H1 (cell line): ENCODE data around the gene ACTR5.

Source experiments
- BCL11A ChIP-seq, 2 experiments: IDR thresholded peaks; one replicate each; pipeline ENCODE4 v1.6.1; 2011; ENCODE audit warnings: low read depth in 2 of 2, low read length in 2 of 2, mild to moderate bottlenecking in 2 of 2
- EZH2 ChIP-seq: fragments of 200-600 bp; sonication (generic); IDR thresholded peaks from 2 replicates; pipeline ENCODE4 v1.7.1; 2012; ENCODE audit warnings: low read depth, mild to moderate bottlenecking, moderate library complexity, low read length, inconsistent platforms; ENCODE audit not compliant: severe bottlenecking
- FOSL1 ChIP-seq: IDR thresholded peaks from 2 replicates; pipeline ENCODE4 v1.6.1; 2011; ENCODE audit warnings: mild to moderate bottlenecking, low read depth, low read length, moderate library complexity; ENCODE audit not compliant: insufficient read depth
- MAFK ChIP-seq: IDR thresholded peaks from 2 replicates; pipeline ENCODE4 v1.6.1; 2012; ENCODE audit warnings: low read depth, mild to moderate bottlenecking, improper control_type of control experiment, low read length
- NRF1 ChIP-seq: IDR thresholded peaks from 2 replicates; pipeline ENCODE4 v1.6.1; 2011; ENCODE audit warnings: mild to moderate bottlenecking, low read depth, low read length, improper control_type of control experiment
- PHF8 ChIP-seq: fragments of 200-600 bp; sonication (generic); conservative IDR thresholded peaks from 2 replicates; pipeline ENCODE4 v1.7.1; 2012; ENCODE audit warnings: low read depth, mild to moderate bottlenecking, inconsistent platforms, low read length, moderate library complexity
- POLR2A ChIP-seq, 2 experiments: IDR thresholded peaks; 1 replicate in 1 of 2; 2 replicates in 1 of 2; pipeline ENCODE4 v1.6.1; 2011; ENCODE audit warnings: low read depth in 2 of 2, low read length in 2 of 2, mild to moderate bottlenecking in 2 of 2; ENCODE audit errors: control extremely low read depth in 1 of 2
- RAD21 ChIP-seq, 2 experiments: IDR thresholded peaks in 1 of 2; conservative IDR thresholded peaks in 1 of 2; 2 replicates each; pipeline ENCODE4 v1.6.1; 2011; ENCODE audit warnings: low read depth in 2 of 2, low read length in 2 of 2, improper control_type of control experiment in 1 of 2, inconsistent platforms in 1 of 2, mild to moderate bottlenecking in 1 of 2, moderate library complexity in 1 of 2
- RFX5 ChIP-seq: IDR thresholded peaks from 2 replicates; pipeline ENCODE4 v1.6.1; 2011; ENCODE audit warnings: low read depth, low read length, improper control_type of control experiment, borderline replicate concordance
- YY1 ChIP-seq: IDR thresholded peaks from 2 replicates; pipeline ENCODE4 v1.6.1; 2011; ENCODE audit warnings: low read depth, mild to moderate bottlenecking, low read length
- ZNF274 ChIP-seq: IDR thresholded peaks from 2 replicates; pipeline ENCODE4 v1.7.0; 2012; ENCODE audit warnings: low read length, borderline replicate concordance; ENCODE audit errors: extremely low read depth
- TF ChIP-seq, protein P1 (sequence below): IDR thresholded peaks from 2 replicates; pipeline ENCODE4 v1.6.1; 2011; ENCODE audit warnings: low read depth, mild to moderate bottlenecking, low read length; ENCODE audit not compliant: insufficient read depth
- TF ChIP-seq, protein P2 (sequence below), 3 experiments: IDR thresholded peaks; 1 replicate in 2 of 3; 2 replicates in 1 of 3; pipeline versions ENCODE4 v1.5.1 to v1.6.1; 2011; ENCODE audit warnings: low read length in 3 of 3, mild to moderate bottlenecking in 3 of 3, inconsistent platforms in 2 of 3, low read depth in 1 of 3, moderate library complexity in 1 of 3; ENCODE audit not compliant: insufficient read depth in 1 of 3; ENCODE audit errors: control extremely low read depth in 1 of 3
- TF ChIP-seq, protein P3 (sequence below): IDR thresholded peaks from 2 replicates; pipeline ENCODE4 v1.6.1; 2012; ENCODE audit warnings: inconsistent platforms

GRCh38 chr20:38770546-38770945 is 22.3 kb downstream of the ACTR5 start:
- TF ChIP-seq YY1 (no peak), MAFK (no peak), POLR2A (IDR thresholded peaks at IDR 0.05; ENCODE audit: control extremely low read depth in 1 of 2, low read depth in 2 of 2, low read length in 2 of 2) (no peak), RAD21 (IDR thresholded peaks at IDR 0.05 in 1 of 2, conservative IDR thresholded peaks at IDR 0.05 in 1 of 2; ENCODE audit: low read depth in 2 of 2, low read length in 2 of 2) (no peak), ZNF274 (no peak), RFX5 (no peak), FOSL1 (no peak), EZH2 (no peak), NRF1 (no peak), PHF8 (no peak), BCL11A (IDR thresholded peaks at IDR 0.05; ENCODE audit: low read depth in 2 of 2, low read length in 2 of 2) (no peak)
- TF ChIP-seq, protein P1, sequence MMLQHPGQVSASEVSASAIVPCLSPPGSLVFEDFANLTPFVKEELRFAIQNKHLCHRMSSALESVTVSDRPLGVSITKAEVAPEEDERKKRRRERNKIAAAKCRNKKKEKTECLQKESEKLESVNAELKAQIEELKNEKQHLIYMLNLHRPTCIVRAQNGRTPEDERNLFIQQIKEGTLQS = no peak
- TF ChIP-seq, protein P2, sequence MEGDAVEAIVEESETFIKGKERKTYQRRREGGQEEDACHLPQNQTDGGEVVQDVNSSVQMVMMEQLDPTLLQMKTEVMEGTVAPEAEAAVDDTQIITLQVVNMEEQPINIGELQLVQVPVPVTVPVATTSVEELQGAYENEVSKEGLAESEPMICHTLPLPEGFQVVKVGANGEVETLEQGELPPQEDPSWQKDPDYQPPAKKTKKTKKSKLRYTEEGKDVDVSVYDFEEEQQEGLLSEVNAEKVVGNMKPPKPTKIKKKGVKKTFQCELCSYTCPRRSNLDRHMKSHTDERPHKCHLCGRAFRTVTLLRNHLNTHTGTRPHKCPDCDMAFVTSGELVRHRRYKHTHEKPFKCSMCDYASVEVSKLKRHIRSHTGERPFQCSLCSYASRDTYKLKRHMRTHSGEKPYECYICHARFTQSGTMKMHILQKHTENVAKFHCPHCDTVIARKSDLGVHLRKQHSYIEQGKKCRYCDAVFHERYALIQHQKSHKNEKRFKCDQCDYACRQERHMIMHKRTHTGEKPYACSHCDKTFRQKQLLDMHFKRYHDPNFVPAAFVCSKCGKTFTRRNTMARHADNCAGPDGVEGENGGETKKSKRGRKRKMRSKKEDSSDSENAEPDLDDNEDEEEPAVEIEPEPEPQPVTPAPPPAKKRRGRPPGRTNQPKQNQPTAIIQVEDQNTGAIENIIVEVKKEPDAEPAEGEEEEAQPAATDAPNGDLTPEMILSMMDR (IDR thresholded peaks at IDR 0.05; ENCODE audit: control extremely low read depth in 1 of 3, insufficient read depth in 1 of 3, low read depth in 1 of 3, low read length in 3 of 3) = no peak
- TF ChIP-seq, protein P3, sequence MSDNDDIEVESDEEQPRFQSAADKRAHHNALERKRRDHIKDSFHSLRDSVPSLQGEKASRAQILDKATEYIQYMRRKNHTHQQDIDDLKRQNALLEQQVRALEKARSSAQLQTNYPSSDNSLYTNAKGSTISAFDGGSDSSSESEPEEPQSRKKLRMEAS = no peak
